BJ (cell line): ENCODE data around the gene ZNF366. TPM values are rescaled to one million over a fixed set of nuclear protein-coding genes. Genes with fewer than 3 reads are reported as not detected.

Experiments
- CTCF ChIA-PET: fragments of 350-600 bp; formaldehyde crosslinking; extraction: SDS; loops from one replicate; lab custom pipeline; 2021; ENCODE audit warnings: antibody characterized with exemption, inconsistent platforms; lab: Yijun Ruan, JAX
- POLR2A ChIA-PET: fragments of 300-600 bp; sonication (Branson Sonifier 250); formaldehyde crosslinking; extraction: SDS; loops from one replicate; lab custom pipeline; 2021; ENCODE audit warnings: antibody characterized with exemption; lab: Charles Lee
- DNase-seq: peaks from one replicate; pipeline ENCODE4 v3.0.0-alpha.2; 2011; ENCODE audit warnings: low read depth
- H3K27me3 ChIP-seq: 2 replicates; pipeline ENCODE4 v1.6.0; 2011; ENCODE audit warnings: low read length; ENCODE audit not compliant: control insufficient read depth, insufficient read depth
- H3K36me3 ChIP-seq: 2 replicates; pipeline ENCODE4 v1.5.1; 2011; ENCODE audit warnings: low read length; ENCODE audit not compliant: control insufficient read depth, insufficient read depth
- H3K4me3 ChIP-seq: 2 replicates; pipeline ENCODE4 v1.5.1; 2011; ENCODE audit warnings: low read depth, mild to moderate bottlenecking, control low read depth, low read length
- CTCF ChIP-seq: IDR thresholded peaks from 2 replicates; pipeline ENCODE4 v1.5.1; 2011; ENCODE audit warnings: low read depth, mild to moderate bottlenecking, control low read depth, inconsistent platforms, low read length, moderate library complexity; ENCODE audit not compliant: insufficient read depth
- polyA plus RNA-seq: library from polyadenylated mRNA; depleted of rRNA; stranded (reverse); fragments of >200 nt; gene quantifications from 2 replicates; pipeline ENCODE4 v1.2.3, GENCODE V29; 2011

The ZNF366 gene
- polyA plus RNA-seq, 1 experiment, result not detected

- ChIA-PET POLR2A (no interaction called here), CTCF (interaction anchor here (0.5 to 1.5 kb wide), 3 partner anchors 16 to 95 kb away, joined by 3 to 4 read pairs (median 3); no protein-coding TSS in a partner anchor)
- H3K4me3 ChIP-seq, result no peak overlapping the region
- no peaks in the 10 kb centered on the region for H3K36me3 ChIP-seq
- no peak for TF ChIP-seq CTCF
- no peaks in the 10 kb centered on the region for H3K27me3 ChIP-seq
- DNase-seq, result no peak
Observed at GRCh38 chr5:72508241-72509170, 1.3 kb upstream of the ZNF366 start.

- POLR2A ChIA-PET, result no interaction called here
- no peak for TF ChIP-seq CTCF
- Histone ChIP-seq H3K4me3 (no peak overlapping the region), H3K27me3 (no peaks in the 10 kb centered on the region), H3K36me3 (no peaks in the 10 kb centered on the region)
- DNase-seq, result no peak
- CTCF ChIA-PET, result interaction anchor here (1.3 to 1.5 kb wide), 2 partner anchors 16 to 95 kb away, joined by 3 to 4 read pairs; no protein-coding TSS in a partner anchor
Observed at GRCh38 chr5:72507907-72508238, 663 bp upstream of the ZNF366 start.

GRCh38 chr5:72506158-72506549 is 1.1 kb downstream of the ZNF366 start:
- no peak for DNase-seq
- no peaks in the 10 kb centered on the region for H3K27me3 ChIP-seq
- ChIA-PET CTCF (interaction anchor here (1.1 to 1.4 kb wide), 3 partner anchors 12 to 102 kb away, joined by 3 to 4 read pairs (median 4); no protein-coding TSS in a partner anchor), POLR2A (no interaction called here)
- no peak overlapping the region for H3K4me3 ChIP-seq
- no peaks in the 10 kb centered on the region for H3K36me3 ChIP-seq
- TF ChIP-seq CTCF, result no peak

- CTCF ChIA-PET, result interaction anchor here (1.1 to 1.4 kb wide), 2 partner anchors 11 to 18 kb away, joined by 3 to 4 read pairs; no protein-coding TSS in a partner anchor
- TF ChIP-seq CTCF, result no peak
Observed at GRCh38 chr5:72505539-72506157, 1.6 kb downstream of the ZNF366 start.

GRCh38 chr5:72505016-72505415 is 2.2 kb downstream of the ZNF366 start:
- Histone ChIP-seq H3K4me3 (no peak overlapping the region), H3K27me3 (no peaks in the 10 kb centered on the region), H3K36me3 (no peaks in the 10 kb centered on the region)
- no peak for DNase-seq
- no peak for TF ChIP-seq CTCF
- ChIA-PET POLR2A (interaction anchor here (0.6 kb wide), 1 partner anchor 354 kb away, joined by 5 read pairs; no protein-coding TSS in a partner anchor), CTCF (interaction anchor here (0.9 to 1.0 kb wide), 2 partner anchors 9 to 21 kb away, joined by 3 to 4 read pairs; no protein-coding TSS in a partner anchor)

More at GRCh38 chr5:72505539-72506157, 1.6 kb downstream of the ZNF366 start:
- Histone ChIP-seq H3K4me3 (no peak overlapping the region), H3K27me3 (no peaks in the 10 kb centered on the region), H3K36me3 (no peaks in the 10 kb centered on the region)
- POLR2A ChIA-PET, result no interaction called here
- no peak for DNase-seq
